Measurements from ENCODE around the gene CHAC1. TPM values are rescaled to one million over a fixed set of nuclear protein-coding genes. Genes with fewer than 3 reads are reported as not detected.

The CHAC1 gene
- total and polyA plus RNA-seq, 2 of the 13 experiments (the other 11 are each of a cell fraction or from before 2014, with no cell fraction given): 0.44 TPM; not detected in 1

DNA sequence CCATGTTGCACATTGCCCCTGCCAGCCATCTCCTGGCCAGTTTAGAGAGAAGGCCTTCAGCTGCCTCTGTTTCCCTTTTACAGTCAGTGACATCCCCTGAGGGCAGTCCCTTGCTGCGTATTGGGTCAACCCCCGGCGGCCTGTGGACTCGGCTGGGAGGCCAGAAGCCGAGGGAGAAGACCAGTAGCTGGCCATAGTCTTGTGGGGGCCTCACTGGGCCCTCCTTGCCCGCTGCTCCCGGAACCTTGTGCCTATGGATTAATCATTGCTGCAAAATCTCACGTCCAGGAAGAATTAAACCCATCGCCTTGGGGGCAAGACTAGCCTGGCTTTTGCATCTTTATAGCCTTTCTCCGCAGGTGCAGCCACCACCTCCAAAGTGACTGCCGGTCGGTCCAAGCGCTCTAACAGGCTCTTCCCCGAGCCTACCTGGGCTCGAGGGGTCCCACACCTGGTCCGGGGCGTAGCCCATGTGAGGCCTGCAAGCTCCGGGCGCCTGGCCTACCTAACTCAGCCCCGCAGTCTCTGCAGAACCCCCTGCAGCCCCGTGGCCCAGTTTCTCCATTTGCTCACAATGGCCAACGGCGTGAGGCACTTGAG is 870 bp upstream of the CHAC1 start:
- Histone ChIP-seq H4K20me1 (ENCODE audit: insufficient read depth, low read length) (no peaks in the 10 kb centered on the region), H3K79me2 (ENCODE audit: insufficient read depth, low read length) (no peaks in the 10 kb centered on the region), H3K9me3 (ENCODE audit: low read length) (no peaks in the 10 kb centered on the region), H3K4me1 (ENCODE audit: insufficient read depth, low read length) (peaks cover 20% of the 10 kb centered on the region), H3K9ac (ENCODE audit: insufficient read depth, low read depth, low read length) (no peak overlapping the region), H2AFZ (ENCODE audit: low read length) (no peak overlapping the region), H3K27me3 (ENCODE audit: control insufficient read depth in 1 of 2, insufficient read depth in 2 of 2, low read length in 2 of 2) (peaks cover 11 to 39% of the 10 kb centered on the region in 2 experiments; a peak in 4 of 5 replicates), H3K36me3 (replicated peaks in 1 of 2; ENCODE audit: control insufficient read depth in 1 of 2, insufficient read depth in 2 of 2, low read length in 2 of 2) (no peaks in the 10 kb centered on the region), H3K27ac (ENCODE audit: extremely low read length, insufficient read depth, low read length) (no peak overlapping the region), H3K4me3 (replicated peaks in 1 of 3; ENCODE audit: insufficient read depth in 1 of 3, low read depth in 2 of 3, low read length in 3 of 3) (peak overlapping the region in 2 of 3 experiments; percentile 2 to 43; a peak in 2 of 6 replicates), H3K4me2 (ENCODE audit: low read depth, low read length) (peak overlapping the region; percentile 45)
- ChIA-PET CTCF (ENCODE audit: low intra/inter-chr PET ratio, low total read pairs) (no interaction called here), POLR2A (no interaction called here)
- DNase-seq (ENCODE audit: low spot score) (no peak), ATAC-seq (no peak), FAIRE-seq (no peak)
- BruUV-seq (replicated peaks): no TSS peak
- 61% methylated on average over 17 of the region's 23 CpGs for WGBS (ENCODE audit: low lambda C conversion rate)
- in situ Hi-C loops (cut with HindIII; ENCODE audit: extremely low pct_ligation_motif_present, low pct_unique_long_range_greater_than_20kb) (no loop called here), intact Hi-C loops (cut with micrococcal nuclease; ENCODE audit: unreplicated experiment) (no loop called here)
- TF ChIP-seq ZNF558 (CRISPR knock-in tag; IDR thresholded peaks at IDR 0.05; ENCODE audit: borderline replicate concordance) (no peak), ZNF44 (CRISPR knock-in tag; IDR thresholded peaks at IDR 0.05) (no peak), THAP11 (CRISPR knock-in tag; IDR thresholded peaks at IDR 0.05) (no peak)

GRCh38 chr15:40953713-40954074 is 423 bp downstream of the CHAC1 start:
- intact Hi-C loops (cut with micrococcal nuclease; ENCODE audit: unreplicated experiment): no loop called here
- no peak for TF ChIP-seq MXI1 (IDR thresholded peaks at IDR 0.05; ENCODE audit: borderline replicate concordance, low read depth, low read length)
- no peak for TF ChIP-seq POGK (CRISPR knock-in tag; conservative IDR thresholded peaks at IDR 0.05)
- no peak for TF ChIP-seq SNAPC2 (CRISPR knock-in tag; IDR thresholded peaks at IDR 0.05)
- TF ChIP-seq, protein P1, sequence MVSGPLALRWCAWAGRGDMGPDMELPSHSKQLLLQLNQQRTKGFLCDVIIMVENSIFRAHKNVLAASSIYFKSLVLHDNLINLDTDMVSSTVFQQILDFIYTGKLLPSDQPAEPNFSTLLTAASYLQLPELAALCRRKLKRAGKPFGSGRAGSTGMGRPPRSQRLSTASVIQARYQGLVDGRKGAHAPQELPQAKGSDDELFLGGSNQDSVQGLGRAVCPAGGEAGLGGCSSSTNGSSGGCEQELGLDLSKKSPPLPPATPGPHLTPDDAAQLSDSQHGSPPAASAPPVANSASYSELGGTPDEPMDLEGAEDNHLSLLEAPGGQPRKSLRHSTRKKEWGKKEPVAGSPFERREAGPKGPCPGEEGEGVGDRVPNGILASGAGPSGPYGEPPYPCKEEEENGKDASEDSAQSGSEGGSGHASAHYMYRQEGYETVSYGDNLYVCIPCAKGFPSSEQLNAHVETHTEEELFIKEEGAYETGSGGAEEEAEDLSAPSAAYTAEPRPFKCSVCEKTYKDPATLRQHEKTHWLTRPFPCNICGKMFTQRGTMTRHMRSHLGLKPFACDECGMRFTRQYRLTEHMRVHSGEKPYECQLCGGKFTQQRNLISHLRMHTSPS (CRISPR knock-in tag; IDR thresholded peaks at IDR 0.05; ENCODE audit: low read depth): no peak
- TF ChIP-seq HMG20B (CRISPR knock-in tag; conservative IDR thresholded peaks at IDR 0.05): no peak
- TF ChIP-seq SMARCC2 (IDR thresholded peaks at IDR 0.05): no peak
- TF ChIP-seq NONO (IDR thresholded peaks at IDR 0.05): no peak
- TF ChIP-seq NONO (CRISPR knock-in tag; conservative IDR thresholded peaks at IDR 0.05): no peak
- no peak for TF ChIP-seq FOSL1 (CRISPR knock-in tag; IDR thresholded peaks at IDR 0.05; ENCODE audit: borderline replicate concordance)
- TF ChIP-seq, protein P2, sequence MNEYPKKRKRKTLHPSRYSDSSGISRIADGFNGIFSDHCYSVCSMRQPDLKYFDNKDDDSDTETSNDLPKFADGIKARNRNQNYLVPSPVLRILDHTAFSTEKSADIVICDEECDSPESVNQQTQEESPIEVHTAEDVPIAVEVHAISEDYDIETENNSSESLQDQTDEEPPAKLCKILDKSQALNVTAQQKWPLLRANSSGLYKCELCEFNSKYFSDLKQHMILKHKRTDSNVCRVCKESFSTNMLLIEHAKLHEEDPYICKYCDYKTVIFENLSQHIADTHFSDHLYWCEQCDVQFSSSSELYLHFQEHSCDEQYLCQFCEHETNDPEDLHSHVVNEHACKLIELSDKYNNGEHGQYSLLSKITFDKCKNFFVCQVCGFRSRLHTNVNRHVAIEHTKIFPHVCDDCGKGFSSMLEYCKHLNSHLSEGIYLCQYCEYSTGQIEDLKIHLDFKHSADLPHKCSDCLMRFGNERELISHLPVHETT (CRISPR knock-in tag; conservative IDR thresholded peaks at IDR 0.05): no peak
- no peak for TF ChIP-seq ZNF354B (CRISPR knock-in tag; IDR thresholded peaks at IDR 0.05)
- Histone ChIP-seq H4K20me1 (ENCODE audit: insufficient read depth, low read length) (no peaks in the 10 kb centered on the region), H2AFZ (ENCODE audit: low read length) (no peak overlapping the region), H3K4me1 (ENCODE audit: insufficient read depth, low read length) (peaks cover 20% of the 10 kb centered on the region), H3K36me3 (replicated peaks in 1 of 2; ENCODE audit: control insufficient read depth in 1 of 2, insufficient read depth in 2 of 2, low read length in 2 of 2) (no peaks in the 10 kb centered on the region), H3K9ac (ENCODE audit: insufficient read depth, low read depth, low read length) (no peak overlapping the region), H3K4me2 (ENCODE audit: low read depth, low read length) (no peak overlapping the region), H3K9me3 (ENCODE audit: low read length) (no peaks in the 10 kb centered on the region), H3K79me2 (ENCODE audit: insufficient read depth, low read length) (no peaks in the 10 kb centered on the region), H3K27me3 (ENCODE audit: control insufficient read depth in 1 of 2, insufficient read depth in 2 of 2, low read length in 2 of 2) (peaks cover 16 to 51% of the 10 kb centered on the region in 2 experiments; a peak in 4 of 5 replicates), H3K4me3 (replicated peaks in 1 of 3; ENCODE audit: insufficient read depth in 1 of 3, low read depth in 2 of 3, low read length in 3 of 3) (no peak overlapping the region), H3K27ac (ENCODE audit: extremely low read length, insufficient read depth, low read length) (no peak overlapping the region)
- ChIA-PET CTCF (ENCODE audit: low intra/inter-chr PET ratio, low total read pairs) (no interaction called here), POLR2A (no interaction called here)
- WGBS (ENCODE audit: low lambda C conversion rate): 85% methylated on average over 14 of the region's 17 CpGs
- DNase-seq (ENCODE audit: low spot score) (no peak), ATAC-seq (no peak), FAIRE-seq (no peak)
- no TSS peak for BruUV-seq (replicated peaks)
- in situ Hi-C loops (cut with HindIII; ENCODE audit: extremely low pct_ligation_motif_present, low pct_unique_long_range_greater_than_20kb): no loop called here
